GM12875 (cell line): ENCODE results near the gene COL16A1.

Source experiments
- H3K4me3 ChIP-seq: one replicate; pipeline ENCODE4 v1.5.1; 2011; ENCODE audit warnings: low read depth, low read length, control low read depth
- TF ChIP-seq, protein P1 (sequence below): IDR thresholded peaks from 2 replicates; pipeline ENCODE4 v1.5.1; 2011; ENCODE audit warnings: low read depth, mild to moderate bottlenecking, control low read depth, inconsistent platforms, low read length, moderate library complexity, borderline replicate concordance; ENCODE audit not compliant: insufficient read depth

Gene COL16A1

DNA sequence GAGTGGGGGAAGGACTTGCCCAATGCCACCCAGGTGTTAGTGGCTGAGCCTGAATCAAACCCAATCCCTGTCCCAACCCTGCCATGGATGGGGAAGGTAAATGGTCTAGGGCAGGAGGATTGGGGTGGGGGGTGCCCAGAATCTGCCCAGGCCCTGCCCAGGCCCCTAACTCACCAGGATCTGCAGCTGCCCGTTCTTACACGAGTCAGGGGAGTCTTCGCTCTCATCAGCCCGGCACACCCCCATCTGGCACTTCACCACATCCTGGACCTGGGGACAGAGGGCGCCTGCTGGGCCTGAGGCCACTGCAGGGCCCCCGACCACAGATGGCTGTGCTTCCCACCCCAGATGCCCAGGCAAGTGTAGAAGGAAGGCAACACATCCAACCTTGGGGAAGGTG, 28.5 kb upstream of the COL16A1 start:
- H3K4me3 ChIP-seq: no peak overlapping the region
- TF ChIP-seq, protein P1, sequence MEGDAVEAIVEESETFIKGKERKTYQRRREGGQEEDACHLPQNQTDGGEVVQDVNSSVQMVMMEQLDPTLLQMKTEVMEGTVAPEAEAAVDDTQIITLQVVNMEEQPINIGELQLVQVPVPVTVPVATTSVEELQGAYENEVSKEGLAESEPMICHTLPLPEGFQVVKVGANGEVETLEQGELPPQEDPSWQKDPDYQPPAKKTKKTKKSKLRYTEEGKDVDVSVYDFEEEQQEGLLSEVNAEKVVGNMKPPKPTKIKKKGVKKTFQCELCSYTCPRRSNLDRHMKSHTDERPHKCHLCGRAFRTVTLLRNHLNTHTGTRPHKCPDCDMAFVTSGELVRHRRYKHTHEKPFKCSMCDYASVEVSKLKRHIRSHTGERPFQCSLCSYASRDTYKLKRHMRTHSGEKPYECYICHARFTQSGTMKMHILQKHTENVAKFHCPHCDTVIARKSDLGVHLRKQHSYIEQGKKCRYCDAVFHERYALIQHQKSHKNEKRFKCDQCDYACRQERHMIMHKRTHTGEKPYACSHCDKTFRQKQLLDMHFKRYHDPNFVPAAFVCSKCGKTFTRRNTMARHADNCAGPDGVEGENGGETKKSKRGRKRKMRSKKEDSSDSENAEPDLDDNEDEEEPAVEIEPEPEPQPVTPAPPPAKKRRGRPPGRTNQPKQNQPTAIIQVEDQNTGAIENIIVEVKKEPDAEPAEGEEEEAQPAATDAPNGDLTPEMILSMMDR: no peak

DNA sequence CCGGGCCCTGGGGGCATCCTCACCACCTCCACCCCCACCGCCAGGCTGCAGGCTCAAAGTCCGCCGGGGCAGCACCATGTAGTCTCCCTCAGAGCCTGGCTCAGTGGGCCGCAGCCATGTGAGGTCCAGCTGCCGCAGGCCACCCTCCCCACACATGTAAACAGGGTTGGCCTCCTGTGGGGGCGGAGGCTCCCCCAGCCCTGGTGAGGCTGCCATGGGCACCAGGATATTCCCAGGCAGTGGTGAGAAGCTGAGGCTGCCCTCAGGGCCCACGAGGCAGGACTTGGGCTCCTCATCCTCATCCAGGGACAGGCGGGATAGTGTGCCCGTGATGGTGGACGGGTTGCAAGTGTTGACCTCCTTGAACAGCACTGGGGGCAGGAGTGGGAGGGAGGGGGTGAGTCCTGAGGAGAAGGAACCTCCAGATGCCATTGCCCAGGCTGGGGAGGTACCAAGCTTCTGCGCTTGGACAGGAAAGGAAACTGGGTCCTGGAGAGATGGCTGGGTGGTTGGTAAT, 27.3 kb upstream of the COL16A1 start:
- H3K4me3 ChIP-seq: no peak overlapping the region
- TF ChIP-seq, protein P1: no peak

DNA sequence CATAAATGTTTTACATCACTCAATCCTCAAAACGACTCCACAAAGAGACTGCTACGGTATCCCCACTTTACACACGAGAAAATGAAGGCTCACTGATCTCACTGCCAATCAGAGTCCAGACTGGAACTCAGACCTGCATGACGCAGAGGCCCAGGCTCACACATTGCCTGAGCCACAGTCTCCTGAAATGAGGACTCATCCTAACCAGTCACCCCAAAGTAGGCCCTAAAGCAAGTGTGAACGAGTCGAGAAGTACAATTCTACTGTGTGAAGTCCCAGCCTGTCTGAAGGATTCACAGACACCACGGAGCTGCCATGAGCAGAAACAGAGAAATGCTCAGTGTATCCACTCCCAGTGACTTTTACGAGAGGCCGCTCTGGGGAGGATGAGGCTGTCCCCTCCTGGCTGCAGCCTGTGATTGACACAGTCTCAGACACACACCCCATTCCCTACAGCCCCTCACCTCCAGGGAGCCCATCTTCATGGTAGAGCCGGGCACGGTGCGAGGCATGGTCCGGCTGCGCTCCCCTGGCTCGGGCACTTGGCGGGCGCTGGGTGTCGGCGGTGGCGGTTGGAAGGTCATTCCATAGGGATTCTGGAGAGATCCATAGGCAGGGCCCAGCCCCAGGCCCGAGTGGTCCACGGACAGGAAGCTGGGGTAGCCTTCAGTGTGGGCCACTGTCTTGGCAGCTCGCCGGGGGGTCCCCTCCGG, 26.7 kb upstream of the COL16A1 start:
- H3K4me3 ChIP-seq: no peak overlapping the region
- TF ChIP-seq, protein P1: no peak

DNA sequence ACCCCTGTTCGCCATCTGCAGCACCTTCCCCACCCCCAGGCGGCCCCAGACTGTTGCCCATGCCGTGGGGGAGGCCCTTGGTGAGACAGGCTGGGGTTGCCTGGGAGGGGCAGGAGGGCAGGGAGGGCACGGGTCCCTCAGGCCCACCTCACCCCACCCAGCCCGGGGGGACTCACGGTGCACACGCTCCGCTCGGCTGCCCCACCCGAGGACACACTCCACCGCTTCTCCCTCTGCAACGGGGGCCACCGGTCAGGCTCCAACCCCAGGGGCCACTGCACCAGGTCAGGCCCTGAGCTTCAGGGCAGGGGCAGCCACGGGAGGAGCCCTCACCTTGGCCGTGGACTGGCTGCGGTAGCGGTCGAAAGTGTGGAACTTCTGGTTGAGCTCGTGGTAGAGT, 24.0 kb upstream of the COL16A1 start:
- H3K4me3 ChIP-seq: no peak overlapping the region
- TF ChIP-seq, protein P1: no peak

DNA sequence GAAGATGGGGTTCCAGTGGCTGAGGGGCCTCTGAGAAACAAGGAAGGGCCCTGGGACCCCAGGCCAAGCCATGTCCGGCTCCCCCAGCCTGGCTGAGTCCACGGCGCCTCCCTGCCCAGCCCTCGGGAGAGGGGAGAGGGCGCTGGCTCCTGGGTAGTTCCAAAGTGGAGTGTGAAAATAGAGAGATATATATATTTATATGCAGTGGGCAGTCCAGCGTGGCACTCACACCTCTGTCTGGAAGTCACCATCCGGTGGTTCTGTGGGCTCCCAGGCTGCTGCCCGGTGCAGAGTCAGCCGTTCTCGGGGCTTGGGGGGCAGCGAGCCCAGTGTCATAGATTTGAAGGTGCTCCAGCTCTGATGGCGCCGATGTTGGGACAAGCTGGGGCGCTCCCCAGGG, 23.4 kb upstream of the COL16A1 start:
- TF ChIP-seq, protein P1: no peak
- H3K4me3 ChIP-seq: no peak overlapping the region

DNA sequence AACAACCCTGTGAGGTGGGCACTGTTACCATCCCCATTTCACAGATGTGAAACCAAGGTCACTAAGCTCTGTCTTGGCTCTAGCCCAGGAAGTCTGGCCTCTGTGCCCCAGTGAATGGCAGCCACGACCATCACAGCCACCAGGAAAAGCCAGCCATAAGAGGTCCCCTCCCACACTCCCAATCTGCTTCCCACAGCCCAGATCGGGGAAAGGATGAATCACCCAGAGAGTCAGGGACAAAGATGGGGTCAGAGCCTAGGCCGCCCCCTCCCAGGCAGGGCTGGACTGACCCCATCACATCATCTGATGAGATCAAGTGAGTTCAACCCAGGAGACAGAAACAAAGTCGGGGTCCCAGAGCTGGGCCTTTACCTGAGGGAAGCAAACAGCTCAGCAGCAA, 22.9 kb upstream of the COL16A1 start:
- TF ChIP-seq, protein P1: no peak
- no peak overlapping the region for H3K4me3 ChIP-seq
